Measurements from ENCODE around the gene SLC16A9. TPM values are rescaled to one million over a fixed set of nuclear protein-coding genes. Genes with fewer than 3 reads are reported as not detected.

SLC16A9 gene
- total RNA-seq, 2 experiments from 2014 or later, result 1.2 to 1.3 TPM

DNA sequence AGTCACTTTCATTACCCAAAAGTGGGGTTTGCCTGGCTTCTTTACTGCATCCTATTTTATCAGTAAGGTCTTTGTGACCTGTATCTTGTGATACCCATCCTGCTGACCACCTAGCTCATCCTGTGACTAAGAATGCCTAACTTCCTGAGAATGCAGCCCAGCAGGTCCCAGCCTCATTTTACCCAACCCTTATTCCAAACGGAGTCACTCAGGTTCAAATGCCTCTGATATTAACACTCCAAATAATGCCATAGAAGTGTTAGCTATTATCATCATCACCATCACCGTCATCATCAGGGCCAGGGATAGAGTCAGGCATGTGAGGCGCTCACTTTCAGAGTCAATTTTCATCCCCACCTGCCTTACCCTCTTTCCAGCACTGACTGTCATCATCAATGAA is 85.5 kb downstream of the SLC16A9 start:
- no peak for DNase-seq
- H3K4me1 Mint-ChIP-seq (ENCODE audit: low read depth), result peaks cover 2% of the 10 kb centered on the region

DNA sequence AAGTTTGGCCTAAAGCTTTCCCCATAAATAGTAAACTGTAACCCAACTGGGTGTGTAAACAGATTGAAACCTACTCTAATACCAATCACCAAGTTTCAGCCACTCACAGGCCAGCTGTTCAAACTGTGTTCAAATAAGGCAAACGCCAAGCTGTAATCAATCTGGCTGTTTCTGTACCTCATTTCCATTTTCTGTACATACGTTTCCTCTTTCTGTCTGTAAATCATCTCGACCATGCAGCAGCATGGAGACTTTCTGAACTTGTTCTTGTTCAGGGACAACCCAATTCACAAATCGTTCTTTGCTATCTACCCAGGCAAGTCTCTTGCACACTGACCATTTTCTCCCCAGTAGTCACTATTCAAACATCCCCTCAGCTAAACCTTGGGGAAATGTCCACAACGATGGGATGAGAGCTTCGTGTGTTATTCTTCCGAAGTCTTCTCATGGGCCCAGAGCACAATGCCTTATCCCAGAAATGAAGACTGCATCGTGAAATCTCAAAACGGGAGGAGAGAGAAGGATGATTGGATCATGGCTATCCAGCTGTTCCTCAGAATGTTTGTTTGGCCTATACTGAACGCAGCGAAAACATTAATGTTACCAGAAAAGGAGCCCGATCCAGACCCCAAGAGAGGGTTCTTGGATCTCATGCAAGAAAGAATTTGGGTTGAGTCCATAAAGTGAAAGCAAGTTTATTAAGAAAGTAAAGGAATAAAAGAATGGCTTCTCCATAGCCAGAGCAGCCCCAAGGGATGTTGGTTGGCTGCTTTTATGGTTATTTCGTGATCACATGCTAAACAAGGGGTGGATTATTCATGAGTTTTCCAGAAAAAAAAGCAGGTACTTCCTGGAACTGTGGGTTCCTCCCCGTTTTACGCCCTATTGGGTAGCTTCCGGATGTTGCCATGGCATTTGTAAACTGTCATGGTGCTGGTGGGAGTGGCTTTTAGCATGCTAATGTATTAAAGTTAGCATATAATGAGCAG is 86.2 kb downstream of the SLC16A9 start:
- peaks cover 2% of the 10 kb centered on the region for H3K4me1 Mint-ChIP-seq (ENCODE audit: low read depth)
- intact Hi-C loops (cut with micrococcal nuclease), result loop anchor here (5.0 kb wide), 2 partner anchors 381 to 671 kb away; no protein-coding TSS in a partner anchor
- ChIA-PET CTCF (interaction anchor here (0.5 to 3.3 kb wide), 29 partner anchors 9 to 1092 kb away, joined by 3 to 15 read pairs (median 3); no protein-coding TSS in a partner anchor), POLR2A (no interaction called here)
- DNase-seq (no peak), ATAC-seq (no peak)
- no peaks in the 10 kb centered on the region for H3K27me3 Mint-ChIP-seq
- H3K9me3 Mint-ChIP-seq, result no peaks in the 10 kb centered on the region
- H3K27ac Mint-ChIP-seq, result no peak overlapping the region
- TF ChIP-seq, protein P1, sequence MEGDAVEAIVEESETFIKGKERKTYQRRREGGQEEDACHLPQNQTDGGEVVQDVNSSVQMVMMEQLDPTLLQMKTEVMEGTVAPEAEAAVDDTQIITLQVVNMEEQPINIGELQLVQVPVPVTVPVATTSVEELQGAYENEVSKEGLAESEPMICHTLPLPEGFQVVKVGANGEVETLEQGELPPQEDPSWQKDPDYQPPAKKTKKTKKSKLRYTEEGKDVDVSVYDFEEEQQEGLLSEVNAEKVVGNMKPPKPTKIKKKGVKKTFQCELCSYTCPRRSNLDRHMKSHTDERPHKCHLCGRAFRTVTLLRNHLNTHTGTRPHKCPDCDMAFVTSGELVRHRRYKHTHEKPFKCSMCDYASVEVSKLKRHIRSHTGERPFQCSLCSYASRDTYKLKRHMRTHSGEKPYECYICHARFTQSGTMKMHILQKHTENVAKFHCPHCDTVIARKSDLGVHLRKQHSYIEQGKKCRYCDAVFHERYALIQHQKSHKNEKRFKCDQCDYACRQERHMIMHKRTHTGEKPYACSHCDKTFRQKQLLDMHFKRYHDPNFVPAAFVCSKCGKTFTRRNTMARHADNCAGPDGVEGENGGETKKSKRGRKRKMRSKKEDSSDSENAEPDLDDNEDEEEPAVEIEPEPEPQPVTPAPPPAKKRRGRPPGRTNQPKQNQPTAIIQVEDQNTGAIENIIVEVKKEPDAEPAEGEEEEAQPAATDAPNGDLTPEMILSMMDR (IDR thresholded peaks at IDR 0.05), result no peak
- no peak overlapping the region for H3K4me3 Mint-ChIP-seq
- H3K36me3 Mint-ChIP-seq (ENCODE audit: low read depth), result no peaks in the 10 kb centered on the region

More for the DNA sequence above, 85.5 kb downstream of the SLC16A9 start:
- TF ChIP-seq, protein P1 (IDR thresholded peaks at IDR 0.05), result no peak
- Mint-ChIP-seq H3K27ac (no peak overlapping the region), H3K27me3 (no peaks in the 10 kb centered on the region), H3K4me3 (no peak overlapping the region), H3K36me3 (ENCODE audit: low read depth) (no peaks in the 10 kb centered on the region), H3K9me3 (no peaks in the 10 kb centered on the region)
- ATAC-seq, result no peak
- intact Hi-C loops (cut with micrococcal nuclease), result loop anchor here (5.0 kb wide), 2 partner anchors 382 to 672 kb away; no protein-coding TSS in a partner anchor
- CTCF ChIA-PET, result interaction anchor here (0.6 to 3.3 kb wide), 8 partner anchors 9 to 1011 kb away, joined by 3 to 16 read pairs (median 6); no protein-coding TSS in a partner anchor
- POLR2A ChIA-PET, result no interaction called here

- no peak overlapping the region for H3K4me3 Mint-ChIP-seq
- DNase-seq (peak; percentile 45), ATAC-seq (peak; percentile 53)
- H3K9me3 Mint-ChIP-seq, result no peaks in the 10 kb centered on the region
- no peak overlapping the region for H3K27ac Mint-ChIP-seq
- TF ChIP-seq, protein P1 (IDR thresholded peaks at IDR 0.05), result peak; percentile 72
- no peaks in the 10 kb centered on the region for H3K27me3 Mint-ChIP-seq
- CTCF ChIA-PET, result interaction anchor here (0.6 to 3.3 kb wide), 28 partner anchors 10 to 1091 kb away, joined by 3 to 15 read pairs (median 3); no protein-coding TSS in a partner anchor
- H3K4me1 Mint-ChIP-seq (ENCODE audit: low read depth), result peaks cover 2% of the 10 kb centered on the region
- no peaks in the 10 kb centered on the region for H3K36me3 Mint-ChIP-seq (ENCODE audit: low read depth)
- POLR2A ChIA-PET, result no interaction called here
- intact Hi-C loops (cut with micrococcal nuclease), result loop anchor here (5.0 kb wide), 2 partner anchors 380 to 670 kb away; no protein-coding TSS in a partner anchor
Observed at GRCh38 chr10:59622320-59623132, 87.1 kb downstream of the SLC16A9 start.

GRCh38 chr10:59621771-59622170 is 87.9 kb downstream of the SLC16A9 start:
- ATAC-seq, result no peak
- Mint-ChIP-seq H3K9me3 (no peaks in the 10 kb centered on the region), H3K27me3 (no peaks in the 10 kb centered on the region), H3K36me3 (ENCODE audit: low read depth) (no peaks in the 10 kb centered on the region), H3K4me3 (no peak overlapping the region), H3K4me1 (ENCODE audit: low read depth) (peaks cover 2% of the 10 kb centered on the region), H3K27ac (no peak overlapping the region)
- ChIA-PET POLR2A (no interaction called here), CTCF (interaction anchor here (0.6 to 3.3 kb wide), 17 partner anchors 10 to 1090 kb away, joined by 3 to 15 read pairs (median 4); no protein-coding TSS in a partner anchor)
- DNase-seq, result no peak
- TF ChIP-seq, protein P1 (IDR thresholded peaks at IDR 0.05), result no peak
- intact Hi-C loops (cut with micrococcal nuclease), result loop anchor here (5.0 kb wide), 2 partner anchors 379 to 669 kb away; no protein-coding TSS in a partner anchor

Measured in activated CD8-positive, alpha-beta T cell treated with anti-CD3 and anti-CD28 coated beads for 36 hours (primary cell).